ENCODE data around the gene FBXO17. TPM values are rescaled to one million over a fixed set of nuclear protein-coding genes. Genes with fewer than 3 reads are reported as not detected.
"Not testable (repeated sequence)": the region's sequence is repeated elsewhere in the genome, so short reads cannot be mapped to it uniquely, and the experiment has no call there.

Gene FBXO17
- total RNA-seq, 1 donor from 2014 or later = 20.0 TPM

- no peak for DNase-seq (ENCODE audit: low read depth in 2 of 2)
These were observed 5.2 kb upstream of the FBXO17 start for GRCh38 chr19:38980583-38981374.

DNA sequence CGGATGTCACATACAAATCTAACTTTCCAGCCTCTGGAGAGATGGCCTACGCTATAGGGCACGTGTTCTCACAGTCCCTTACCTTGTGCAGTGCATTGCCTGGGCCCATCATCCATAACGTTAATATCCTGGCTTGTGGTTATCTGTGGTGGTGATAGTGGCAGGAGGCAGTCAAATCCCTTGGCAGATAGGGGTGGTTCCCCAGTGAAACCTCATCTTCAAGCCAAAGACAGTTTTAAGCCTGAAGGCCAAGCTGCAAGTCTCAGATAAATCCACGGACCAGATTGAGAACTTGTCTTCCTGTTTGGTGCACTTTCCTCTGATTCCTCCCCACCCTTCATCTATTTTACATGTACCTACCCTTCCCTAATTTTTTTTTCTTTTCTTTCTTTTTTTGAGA, 4.3 kb upstream of the FBXO17 start:
- no peak for DNase-seq (ENCODE audit: low read depth in 2 of 2)

- DNase-seq (ENCODE audit: low read depth in 2 of 2) = no peak
These were observed 2.8 kb upstream of the FBXO17 start for GRCh38 chr19:38978326-38978689.

GRCh38 chr19:38977445-38978325, 2.1 kb upstream of the FBXO17 start:
- DNase-seq (ENCODE audit: low read depth in 2 of 2) = peak in 1 of 2 donors; percentile 63

GRCh38 chr19:38975861-38976271, 324 bp upstream of the FBXO17 start:
- DNase-seq (ENCODE audit: low read depth in 2 of 2) = peak; percentile 24 to 33

GRCh38 chr19:38974624-38975213, 823 bp downstream of the FBXO17 start:
- DNase-seq (ENCODE audit: low read depth in 2 of 2) = peak in 1 of 2 donors; percentile 39

GRCh38 chr19:38971672-38972071, 3.9 kb downstream of the FBXO17 start:
- no peak for DNase-seq (ENCODE audit: low read depth in 2 of 2)

- DNase-seq (ENCODE audit: low read depth in 2 of 2) = no peak
These were observed 4.6 kb downstream of the FBXO17 start for GRCh38 chr19:38970664-38971532.

DNA sequence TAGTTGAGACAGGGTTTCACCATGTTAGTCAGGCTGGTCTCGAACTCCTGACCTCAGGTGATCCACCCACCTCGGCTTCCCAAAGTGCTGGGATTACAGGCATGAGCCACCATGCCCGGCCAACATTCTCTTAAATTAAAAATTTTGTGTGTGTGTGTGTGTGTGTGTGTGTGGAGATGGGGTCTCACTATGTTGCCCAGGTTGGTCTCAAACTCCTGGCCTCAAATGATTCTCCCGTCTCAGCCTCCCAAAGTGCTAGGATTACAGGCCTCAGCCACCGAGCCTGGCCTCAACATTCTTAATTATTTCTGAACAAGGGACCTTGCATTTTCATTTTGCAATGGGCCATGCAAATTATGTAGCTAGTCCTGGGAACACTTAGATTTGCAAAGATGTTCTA, 9.4 kb downstream of the FBXO17 start:
- not testable (repeated sequence) for DNase-seq (ENCODE audit: low read depth in 2 of 2)

DNA sequence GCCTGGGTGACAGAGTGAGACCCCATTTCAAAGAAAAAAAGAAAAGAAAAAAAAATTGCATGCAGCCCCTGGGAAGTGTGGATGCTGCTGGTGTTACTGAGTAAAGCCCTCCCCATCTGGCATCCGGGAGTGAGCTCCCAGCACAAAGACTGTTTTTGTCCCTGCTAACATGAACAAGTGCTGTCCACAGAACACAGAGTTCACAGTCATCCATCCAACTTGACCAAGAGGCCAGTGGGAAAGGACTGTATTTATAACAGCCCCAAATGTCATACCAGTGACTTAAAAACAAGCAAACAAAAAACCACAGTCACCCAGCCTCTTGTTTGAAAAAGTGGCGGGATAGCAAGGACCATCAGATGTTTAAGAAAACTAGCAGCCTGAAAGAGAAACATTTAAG, 10.8 kb downstream of the FBXO17 start:
- DNase-seq (ENCODE audit: low read depth in 2 of 2) = no peak

DNA sequence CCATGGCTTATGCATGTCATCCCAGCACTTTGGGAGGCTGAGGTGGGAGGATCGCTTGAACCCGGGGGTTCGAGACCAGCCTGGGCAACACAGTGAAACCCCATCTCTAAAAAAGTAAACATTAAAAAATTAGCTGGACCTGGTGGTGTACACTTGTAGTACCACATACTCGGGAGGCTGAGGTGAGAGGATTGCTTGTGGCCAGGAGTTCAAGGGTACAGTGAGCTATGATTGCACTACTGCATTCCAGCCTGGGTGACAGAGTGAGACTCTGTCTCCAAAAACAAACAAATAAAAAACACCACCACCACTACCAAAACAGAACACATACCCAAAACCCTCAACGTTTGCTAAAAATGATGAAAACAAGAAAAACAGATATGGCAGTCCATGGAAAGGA, 15.9 kb downstream of the FBXO17 start:
- no peak for DNase-seq (ENCODE audit: low read depth in 2 of 2)

GRCh38 chr19:38958301-38958700, 17.2 kb downstream of the FBXO17 start:
- DNase-seq (ENCODE audit: low read depth in 2 of 2) = no peak

GRCh38 chr19:38956264-38956663, 19.3 kb downstream of the FBXO17 start:
- DNase-seq (ENCODE audit: low read depth in 2 of 2) = no peak

GRCh38 chr19:38953677-38954076, 21.9 kb downstream of the FBXO17 start:
- no peak for DNase-seq (ENCODE audit: low read depth in 2 of 2)

DNA sequence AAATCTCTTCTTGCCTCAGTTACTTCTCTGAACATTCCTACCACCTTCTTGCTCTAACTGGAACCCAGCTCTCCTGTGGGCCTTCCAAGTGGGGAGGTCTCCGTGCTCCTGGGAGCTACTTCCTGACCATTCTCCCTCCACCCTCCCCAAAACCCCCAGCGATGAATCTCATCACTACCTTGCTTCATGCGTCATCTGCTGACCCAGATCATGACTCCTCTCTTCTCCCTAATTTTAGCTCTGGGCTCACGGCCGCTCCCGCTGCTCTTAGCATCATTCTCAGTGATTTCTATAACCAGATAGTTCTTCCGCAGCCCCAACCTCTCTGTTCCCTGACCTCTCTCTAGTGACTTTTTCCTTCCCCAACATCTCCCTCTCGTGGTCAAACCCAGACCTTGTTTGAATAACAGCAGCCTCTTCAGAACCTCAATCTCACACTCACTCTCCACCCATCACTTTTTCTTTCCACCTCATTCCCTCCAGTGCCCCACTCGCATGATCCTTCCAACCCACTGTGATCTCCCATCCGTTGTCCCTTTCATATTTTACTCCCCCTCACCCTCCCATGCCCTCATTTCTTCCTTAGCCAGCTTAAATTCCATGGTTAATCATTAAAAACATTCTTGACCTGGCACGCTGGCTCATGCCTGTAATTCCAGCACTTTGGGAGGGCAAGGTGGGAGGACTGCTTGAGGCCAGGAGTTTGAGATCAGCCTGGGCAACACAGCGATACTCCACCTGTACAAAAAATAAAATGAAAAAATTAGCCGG, 23.0 kb downstream of the FBXO17 start:
- peak; percentile 43 to 70 for DNase-seq (ENCODE audit: low read depth in 2 of 2)

- no peak for DNase-seq (ENCODE audit: low read depth in 2 of 2)
These were observed 24.4 kb downstream of the FBXO17 start for GRCh38 chr19:38951187-38951586.

GRCh38 chr19:38949580-38950367, 25.8 kb downstream of the FBXO17 start:
- peak; percentile 77 to 86 for DNase-seq (ENCODE audit: low read depth in 2 of 2)

- DNase-seq (ENCODE audit: low read depth in 2 of 2) = no peak
These were observed 29.1 kb downstream of the FBXO17 start for GRCh38 chr19:38946229-38947010.
